ENCODE results near the gene PCDHA7.
"Not testable (repeated sequence)": the region's sequence is repeated elsewhere in the genome, so short reads cannot be mapped to it uniquely, and the experiment has no call there.

Gene PCDHA7

GRCh38 chr5:140822281-140822629 is 11.8 kb upstream of the PCDHA7 start:
- DNase-seq, result no peak

GRCh38 chr5:140822969-140823368 is 11.1 kb upstream of the PCDHA7 start:
- DNase-seq, result not testable (repeated sequence)

- DNase-seq, result no peak
These were observed 10.6 kb upstream of the PCDHA7 start for GRCh38 chr5:140823475-140823874.

GRCh38 chr5:140827704-140828361 is 6.2 kb upstream of the PCDHA7 start, which contains the start of gene PCDHA6:
PCDHA6 (plus strand) TSS chr5:140827960; CDS start chr5:140828092, 132 bp downstream.
- DNase-seq, result no peak

GRCh38 chr5:140828362-140828737 is 5.7 kb upstream of the PCDHA7 start:
- no peak for DNase-seq

GRCh38 chr5:140829511-140830501 is 4.3 kb upstream of the PCDHA7 start:
- not testable (repeated sequence) for DNase-seq

- DNase-seq, result not testable (repeated sequence)
These were observed 455 bp downstream of the PCDHA7 start for GRCh38 chr5:140834439-140835008.

GRCh38 chr5:140835622-140836510 is 1.8 kb downstream of the PCDHA7 start:
- no peak for DNase-seq

- DNase-seq, result peak; percentile 31
These were observed 7.2 kb downstream of the PCDHA7 start, which contains the start of gene PCDHA8 for GRCh38 chr5:140840978-140841962. PCDHA8 (plus strand) TSS chr5:140841187; CDS start chr5:140841322, 135 bp downstream.

- no peak for DNase-seq
These were observed 9.0 kb downstream of the PCDHA7 start for GRCh38 chr5:140842798-140843733.

GRCh38 chr5:140848139-140849102 is 14.4 kb downstream of the PCDHA7 start, which contains the start of gene PCDHA9:
PCDHA9 (plus strand) TSS chr5:140848382; CDS start chr5:140848496, 114 bp downstream.
- not testable (repeated sequence) for DNase-seq

GRCh38 chr5:140849831-140850634 is 16.0 kb downstream of the PCDHA7 start:
- not testable (repeated sequence) for DNase-seq

GRCh38 chr5:140855772-140856674 is 22.0 kb downstream of the PCDHA7 start, which contains the start of gene PCDHA10:
PCDHA10 (plus strand) TSS chr5:140855897; CDS start chr5:140856049, 152 bp downstream.
- DNase-seq, result no peak

- DNase-seq, result no peak
These were observed 23.3 kb downstream of the PCDHA7 start for GRCh38 chr5:140857177-140857986.

- DNase-seq, result no peak
These were observed 23.8 kb downstream of the PCDHA7 start for GRCh38 chr5:140857987-140858240.
